SIG-M5 (cell line): ENCODE measurements around the gene TBKBP1.
A peak's percentile ranks its signal among the peaks of the same experiment; 100 is the strongest.

ENCODE experiments used
- DNase-seq: peaks from one replicate; lab custom pipeline; 2025; lab: John Stamatoyannopoulos, UW

Gene TBKBP1

GRCh38 chr17:47715669-47716325 is 21.8 kb downstream of the TBKBP1 start:
- no peak for DNase-seq

DNA sequence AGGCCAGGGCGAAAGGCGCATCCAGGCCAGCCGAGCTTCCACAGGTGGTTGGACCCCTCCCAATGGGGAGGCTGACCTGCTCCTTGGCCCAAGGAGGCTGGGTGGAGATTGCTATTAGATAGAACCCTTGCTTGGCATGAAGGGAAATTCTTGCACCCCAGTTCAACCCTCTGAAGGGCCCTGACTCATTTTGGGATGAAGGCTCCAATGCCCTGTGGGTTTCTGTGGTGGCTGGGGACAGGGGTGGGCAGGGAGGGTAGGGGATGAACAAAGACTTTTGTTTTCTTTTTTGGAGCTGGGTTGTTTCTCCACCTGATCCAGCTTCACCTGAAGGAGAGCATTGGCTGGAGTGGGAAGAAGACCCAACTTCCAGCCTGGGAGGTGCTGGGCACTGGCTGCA is 22.4 kb downstream of the TBKBP1 start:
- no peak for DNase-seq

- no peak for DNase-seq
These were observed 23.3 kb downstream of the TBKBP1 start for GRCh38 chr17:47717261-47717697.

- DNase-seq = no peak
These were observed 24.1 kb downstream of the TBKBP1 start for GRCh38 chr17:47717979-47718621.

DNA sequence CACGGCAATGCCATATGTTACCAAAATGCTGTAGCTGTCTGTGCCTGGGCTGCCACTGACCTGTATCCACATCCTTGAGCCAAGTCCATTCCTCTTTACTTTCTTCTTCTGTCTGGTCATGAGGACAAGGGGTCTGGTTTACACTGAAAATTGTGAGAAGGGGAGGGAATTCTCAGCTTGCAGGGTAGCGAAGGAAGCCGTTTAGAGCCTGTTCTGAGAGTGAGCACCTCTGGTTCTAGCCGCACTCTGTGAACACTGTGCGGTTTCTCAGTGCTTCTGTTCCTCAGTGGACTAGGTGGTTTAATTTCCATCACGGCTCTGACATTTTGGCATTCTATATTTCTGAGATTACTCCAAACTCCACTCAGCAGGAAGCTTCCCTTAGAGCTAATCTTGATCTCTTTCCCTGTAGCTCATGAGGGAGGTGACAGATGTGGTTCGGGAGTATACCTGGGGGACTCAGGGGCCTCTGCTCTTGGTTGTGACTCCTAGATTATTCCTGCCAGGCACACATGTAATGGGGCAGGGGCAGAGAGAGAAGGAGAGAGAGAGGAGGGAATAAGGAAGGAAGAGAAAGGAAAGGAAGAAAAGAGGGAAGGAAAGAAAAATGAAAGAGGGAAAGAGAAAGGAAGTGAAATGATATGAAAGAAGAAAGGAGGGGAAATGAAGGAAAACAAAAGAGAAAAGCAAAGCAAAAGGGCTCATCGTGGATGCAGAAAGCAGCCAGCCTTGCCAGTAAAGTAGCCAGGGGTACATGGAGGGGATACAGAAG is 24.9 kb downstream of the TBKBP1 start:
- no peak for DNase-seq

- DNase-seq = no peak
These were observed 25.6 kb downstream of the TBKBP1 start for GRCh38 chr17:47719411-47720152.

GRCh38 chr17:47720196-47720595 is 26.2 kb downstream of the TBKBP1 start:
- DNase-seq = no peak

DNA sequence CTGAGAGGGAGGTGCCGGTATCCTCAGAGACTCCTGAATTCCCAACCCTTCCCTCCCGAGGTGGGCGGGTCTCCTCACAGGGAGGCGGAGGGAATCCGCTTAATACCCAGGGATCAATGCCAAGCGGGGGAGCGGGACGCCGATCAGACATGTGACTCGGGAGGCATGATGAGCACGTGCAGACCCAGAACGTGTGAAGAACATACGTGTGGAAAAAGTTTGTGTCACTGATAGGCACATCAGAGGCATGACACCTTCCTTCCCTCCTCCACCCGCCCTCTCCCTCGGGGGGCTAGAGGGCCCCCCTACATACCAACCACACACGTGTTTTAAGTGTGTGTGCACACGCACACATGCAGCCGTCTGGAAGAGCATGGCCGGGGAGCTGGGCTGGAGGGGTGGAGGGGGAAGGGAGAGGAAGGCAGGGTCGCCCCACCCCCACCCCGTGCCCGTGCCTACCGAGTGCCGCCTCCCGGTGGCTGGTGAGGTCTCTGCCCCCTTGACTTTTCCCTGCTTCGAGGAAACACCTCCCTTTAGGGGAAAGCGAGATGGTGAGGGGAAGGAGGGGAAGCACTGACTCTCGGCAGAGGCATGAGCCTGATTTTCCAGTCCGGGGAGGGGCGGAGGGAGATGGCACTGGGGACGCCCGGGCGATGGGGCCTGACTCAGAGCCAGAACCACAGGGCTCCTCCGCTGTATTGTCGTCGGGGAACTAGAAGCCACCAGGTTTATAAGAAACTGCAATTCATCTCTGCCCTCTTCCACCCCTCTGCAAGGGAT is 27.0 kb downstream of the TBKBP1 start:
- DNase-seq = no peak

- DNase-seq = no peak
These were observed 27.8 kb downstream of the TBKBP1 start for GRCh38 chr17:47721725-47722124.

DNA sequence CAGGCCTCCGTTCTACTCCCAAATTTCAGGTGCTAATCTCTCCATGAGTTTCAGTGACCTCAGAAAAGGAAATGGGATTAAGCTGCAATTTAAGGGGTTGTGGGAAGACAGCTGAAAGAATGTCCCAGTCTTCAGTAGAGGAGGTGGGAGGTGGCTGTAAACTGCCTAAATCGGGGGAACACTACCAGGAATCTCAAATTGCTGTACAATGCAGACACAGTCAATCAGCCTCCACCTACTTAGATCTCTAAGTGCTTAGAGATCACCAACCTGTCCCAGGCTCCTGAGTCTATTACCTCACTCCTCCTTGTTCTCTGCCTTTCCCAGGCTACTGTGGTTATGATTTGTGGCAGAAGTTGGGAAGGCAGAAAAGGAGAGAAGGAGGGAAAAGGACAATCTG is 30.7 kb downstream of the TBKBP1 start:
- DNase-seq = no peak

DNA sequence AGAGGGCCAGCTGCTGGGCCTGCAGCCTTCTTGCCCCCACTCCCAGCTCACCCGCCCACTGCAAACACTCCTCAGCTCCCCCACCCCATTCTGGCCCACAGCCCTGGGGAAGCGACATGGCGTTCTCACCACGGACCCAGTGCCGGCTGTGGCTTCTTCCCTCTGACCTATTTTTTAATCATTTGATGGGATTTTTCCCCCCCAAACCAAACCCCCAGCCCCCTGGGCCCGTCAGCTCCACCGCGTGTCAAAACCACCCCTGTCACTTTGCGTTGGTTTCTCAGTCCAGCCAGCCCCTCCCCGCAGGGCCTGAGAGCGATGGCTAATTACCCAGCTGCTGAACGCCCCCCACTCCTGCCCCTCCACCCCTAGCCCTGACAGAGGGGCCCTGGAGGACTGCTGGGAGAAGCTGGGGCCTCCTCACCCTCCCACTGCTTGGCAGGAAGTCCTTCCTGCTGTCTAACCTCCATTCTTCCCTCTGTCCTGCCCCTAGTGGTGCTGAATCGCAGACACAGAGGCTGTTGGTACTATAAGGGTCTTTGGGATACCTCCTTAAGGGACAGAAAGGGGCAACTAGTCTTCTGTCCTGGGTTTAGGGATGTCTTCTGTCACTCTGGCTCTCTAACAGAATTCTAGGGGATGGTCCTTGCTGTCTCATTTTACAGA is 31.6 kb downstream of the TBKBP1 start:
- no peak for DNase-seq

DNA sequence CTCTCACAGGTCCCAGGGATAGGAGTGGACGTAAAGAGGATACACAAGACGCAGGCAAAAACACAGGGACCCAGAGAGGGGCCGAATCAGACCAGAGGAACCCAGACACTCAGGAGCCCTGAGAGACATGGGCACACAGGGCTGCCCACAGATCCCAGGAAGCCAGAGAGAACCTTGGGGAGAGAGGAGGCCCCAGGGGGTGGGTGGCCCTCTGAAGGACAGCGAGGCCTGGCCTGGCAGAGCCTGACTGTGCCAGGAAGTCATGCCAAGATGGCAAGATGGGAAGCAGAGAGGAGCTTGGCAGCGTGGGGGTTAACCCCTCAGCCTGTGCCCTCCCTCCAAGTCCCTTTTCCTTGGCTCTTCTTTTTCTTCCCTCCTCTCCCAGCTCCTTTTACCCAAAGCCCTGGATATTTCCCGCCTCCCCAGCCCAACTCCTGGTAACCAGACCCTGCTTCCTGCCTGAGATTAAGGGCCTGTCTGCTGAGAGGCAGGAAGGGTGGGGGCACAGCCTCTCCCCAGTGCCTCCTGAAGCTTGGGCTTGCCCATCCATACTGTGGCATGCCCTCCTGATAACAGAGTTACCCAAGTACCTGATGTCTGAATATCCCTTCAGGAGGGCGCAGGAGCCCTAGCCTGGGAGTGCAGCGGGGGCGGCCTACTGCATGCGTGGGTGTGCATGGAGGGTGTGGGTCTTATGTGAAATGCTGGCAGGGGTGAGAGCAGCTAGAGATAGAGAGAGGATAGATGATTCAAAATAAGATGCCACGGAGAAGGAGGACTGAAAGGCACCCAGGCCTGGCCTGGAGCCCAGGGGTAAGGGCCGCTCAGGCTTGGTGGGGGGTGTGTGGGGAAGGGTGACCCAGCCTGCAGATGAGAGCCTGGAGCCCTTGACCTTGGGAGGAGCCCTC is 33.1 kb downstream of the TBKBP1 start:
- DNase-seq = no peak

DNA sequence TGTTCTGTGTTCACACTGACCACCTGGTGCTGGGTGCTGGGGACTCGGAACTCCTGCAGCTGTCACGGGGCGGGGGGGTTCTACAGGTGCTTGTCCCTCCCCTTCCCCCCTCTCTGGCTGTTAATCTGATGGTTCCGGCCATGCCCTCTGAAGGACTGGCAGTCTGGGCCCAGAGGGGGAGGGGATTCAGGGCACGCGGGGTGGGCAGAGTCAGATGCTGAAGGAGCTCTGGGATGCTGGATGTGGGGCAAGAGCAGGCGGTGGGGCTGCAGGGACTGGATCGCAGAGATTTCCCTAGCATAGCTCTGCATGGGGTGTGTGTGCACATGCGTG is 33.7 kb downstream of the TBKBP1 start:
- DNase-seq = no peak

DNA sequence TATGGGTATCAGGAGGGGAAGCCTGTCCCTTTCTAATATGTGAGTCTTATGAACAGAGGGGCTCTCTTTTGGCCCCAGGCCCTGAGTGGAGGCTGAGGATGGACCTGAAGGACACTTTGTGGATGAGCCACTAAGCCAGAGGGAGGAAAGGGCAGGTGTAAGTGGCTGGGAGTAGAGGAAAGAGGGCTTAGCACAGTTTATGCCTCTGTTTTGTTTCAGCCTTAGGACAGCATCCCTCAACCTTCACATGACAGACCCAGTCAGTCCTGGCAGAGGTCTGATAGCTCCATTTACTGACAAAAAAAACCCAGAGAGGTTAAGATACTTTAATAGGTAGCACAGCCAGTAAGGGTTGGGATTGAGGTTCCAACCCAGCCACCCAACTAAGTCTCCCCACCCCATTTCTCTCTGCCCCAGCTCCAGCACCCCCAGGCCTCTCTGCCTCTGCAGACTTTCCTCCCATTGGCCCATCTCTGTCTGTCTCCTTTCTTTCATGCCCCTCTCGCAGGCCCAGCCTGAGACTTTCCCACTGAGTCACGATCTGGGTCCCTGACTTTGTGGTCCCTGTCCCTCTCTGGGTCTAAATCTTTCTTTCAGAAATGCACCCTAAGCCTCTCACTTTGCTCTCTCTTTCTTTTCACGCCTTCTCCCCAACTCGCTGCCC is 34.4 kb downstream of the TBKBP1 start:
- no peak for DNase-seq

- DNase-seq = no peak
These were observed 35.5 kb downstream of the TBKBP1 start for GRCh38 chr17:47729476-47729875.

- DNase-seq = no peak
These were observed 36.7 kb downstream of the TBKBP1 start for GRCh38 chr17:47730681-47731080.

DNA sequence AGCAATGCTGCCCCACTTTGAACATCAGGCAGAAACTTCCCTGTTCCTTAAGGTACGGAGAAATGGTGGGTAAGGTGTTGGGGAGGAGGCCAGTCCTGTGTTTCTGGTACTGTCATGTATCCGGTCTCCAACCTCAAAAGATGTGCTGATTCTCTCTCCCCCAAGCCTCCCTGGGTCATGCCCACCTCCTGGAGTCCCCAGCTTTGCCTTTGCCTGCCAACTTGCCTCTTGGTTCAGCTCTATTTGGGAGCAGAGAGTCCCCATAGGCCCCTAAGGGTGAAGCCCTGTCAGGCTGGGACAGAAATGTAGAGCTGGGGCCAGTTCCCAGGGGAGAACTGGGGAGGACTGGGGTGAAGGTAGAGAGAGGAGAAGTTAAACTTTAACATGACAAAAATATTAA is 37.4 kb downstream of the TBKBP1 start:
- DNase-seq = no peak

- no peak for DNase-seq
These were observed 38.6 kb downstream of the TBKBP1 start for GRCh38 chr17:47732399-47733046.

DNA sequence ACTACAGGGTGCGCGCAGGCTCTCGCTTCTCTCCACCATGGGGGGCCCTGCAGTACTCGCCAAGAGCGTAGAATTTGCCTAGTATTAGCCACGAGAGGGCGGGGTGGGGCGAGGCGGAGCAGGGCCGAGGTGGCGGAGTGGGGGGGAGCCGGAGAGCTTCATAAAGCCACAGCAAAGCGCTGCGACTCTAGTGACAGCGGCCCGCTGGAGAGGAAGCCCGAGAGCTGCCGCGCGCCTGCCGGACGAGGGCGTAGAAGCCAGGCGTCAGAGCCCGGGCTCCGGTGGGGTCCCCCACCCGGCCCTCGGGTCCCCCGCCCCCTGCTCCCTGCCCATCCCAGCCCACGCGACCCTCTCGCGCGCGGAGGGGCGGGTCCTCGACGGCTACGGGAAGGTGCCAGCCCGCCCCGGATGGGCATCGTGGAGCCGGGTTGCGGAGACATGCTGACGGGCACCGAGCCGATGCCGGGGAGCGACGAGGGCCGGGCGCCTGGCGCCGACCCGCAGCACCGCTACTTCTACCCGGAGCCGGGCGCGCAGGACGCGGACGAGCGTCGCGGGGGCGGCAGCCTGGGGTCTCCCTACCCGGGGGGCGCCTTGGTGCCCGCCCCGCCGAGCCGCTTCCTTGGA is 39.2 kb downstream of the TBKBP1 start, which contains the start of gene TBX21:
Gene TBX21 (plus strand): TSS at position 190 of the 627 bp plus-strand sequence. CDS start 219 bp downstream, at position 409.
- peak; percentile 48 for DNase-seq
